ENCODE measurements around the gene GPANK1. TPM values are rescaled to one million over a fixed set of nuclear protein-coding genes. Genes with fewer than 3 reads are reported as not detected.
A peak's percentile ranks its signal among the peaks of the same experiment; 100 is the strongest.

Gene GPANK1
- total and polyA plus RNA-seq, 9 of the 15 experiments (the other 6 are each of a cell fraction or from before 2014, with no cell fraction given) = 32.2 to 111 (median 46.3) TPM

DNA sequence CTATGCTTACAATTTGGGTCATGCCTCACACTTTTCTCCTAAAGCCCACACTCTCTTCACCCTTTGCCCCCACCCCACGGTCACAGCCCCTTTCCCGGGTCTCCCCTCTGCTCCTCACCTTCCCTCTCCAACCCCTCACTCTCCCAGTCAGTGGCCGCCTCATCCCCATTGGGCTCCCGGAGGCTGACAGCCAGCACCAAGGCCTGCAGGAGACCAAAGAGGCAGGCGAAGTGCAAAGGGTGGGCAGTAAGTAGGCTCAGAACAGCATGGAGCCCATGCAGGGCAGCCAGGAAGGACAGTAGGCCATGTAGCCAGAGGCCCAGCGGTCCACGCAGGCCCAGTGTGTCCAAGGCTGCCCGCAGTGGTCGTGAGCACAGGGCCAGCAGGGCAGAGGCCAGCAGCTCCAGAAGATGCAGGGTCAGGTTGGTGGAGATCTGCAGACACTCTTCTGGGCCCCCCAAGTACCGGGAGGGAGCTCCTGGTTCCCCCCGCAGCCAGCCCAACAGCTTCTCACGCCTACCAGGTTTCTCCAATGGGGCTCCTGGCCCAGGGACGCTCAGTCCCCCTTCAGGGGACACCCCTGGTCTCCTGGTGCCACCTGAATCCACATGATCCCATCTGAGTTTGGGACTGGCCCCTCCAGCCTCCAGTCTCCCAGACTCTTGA is 5.7 kb downstream of the GPANK1 start (continued):
- TF ChIP-seq HSF4 (CRISPR knock-in tag; IDR thresholded peaks at IDR 0.05; ENCODE audit: borderline replicate concordance) (no peak), WHSC1 (IDR thresholded peaks at IDR 0.05; ENCODE audit: low read length) (peak; percentile 60), NR2C2 (CRISPR knock-in tag; IDR thresholded peaks at IDR 0.05) (0 out of 2 replicates have a peak, but pooled peaks have one; percentile 28), NR2C2 (tag; IDR thresholded peaks at IDR 0.05) (no peak), MAZ (CRISPR knock-in tag; conservative IDR thresholded peaks at IDR 0.05 in 1 of 2, IDR thresholded peaks at IDR 0.05 in 1 of 2) (peak in 1 of 2 experiments; percentile 26; a peak in 1 of 4 replicates), MTA1 (IDR thresholded peaks at IDR 0.05; ENCODE audit: borderline replicate concordance) (no peak), SRF (CRISPR knock-in tag; IDR thresholded peaks at IDR 0.05) (0 out of 4 replicates have a peak, but pooled peaks of 1 of the 2 experiments have one; percentile 9), RBM22 (IDR thresholded peaks at IDR 0.05; ENCODE audit: low read depth, low read length, poor library complexity, severe bottlenecking) (peak; percentile 85), MECOM (CRISPR knock-in tag; IDR thresholded peaks at IDR 0.05) (peak; percentile 30; the same call in 1 of the 2 replicates), HOXB6 (CRISPR knock-in tag; IDR thresholded peaks at IDR 0.05; ENCODE audit: borderline replicate concordance) (no peak), ZNF140 (CRISPR knock-in tag; IDR thresholded peaks at IDR 0.05) (no peak), OTX1 (CRISPR knock-in tag; IDR thresholded peaks at IDR 0.05) (0 out of 2 replicates have a peak, but pooled peaks have one; percentile 29), HNRNPH1 (optimal IDR thresholded peaks at IDR 0.05; ENCODE audit: low read depth, low read length) (no peak)
- TF ChIP-seq, protein P1, sequence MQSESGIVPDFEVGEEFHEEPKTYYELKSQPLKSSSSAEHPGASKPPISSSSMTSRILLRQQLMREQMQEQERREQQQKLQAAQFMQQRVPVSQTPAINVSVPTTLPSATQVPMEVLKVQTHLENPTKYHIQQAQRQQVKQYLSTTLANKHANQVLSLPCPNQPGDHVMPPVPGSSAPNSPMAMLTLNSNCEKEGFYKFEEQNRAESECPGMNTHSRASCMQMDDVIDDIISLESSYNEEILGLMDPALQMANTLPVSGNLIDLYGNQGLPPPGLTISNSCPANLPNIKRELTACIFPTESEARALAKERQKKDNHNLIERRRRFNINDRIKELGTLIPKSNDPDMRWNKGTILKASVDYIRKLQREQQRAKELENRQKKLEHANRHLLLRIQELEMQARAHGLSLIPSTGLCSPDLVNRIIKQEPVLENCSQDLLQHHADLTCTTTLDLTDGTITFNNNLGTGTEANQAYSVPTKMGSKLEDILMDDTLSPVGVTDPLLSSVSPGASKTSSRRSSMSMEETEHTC (IDR thresholded peaks at IDR 0.05) = peak; percentile 7; the same call in 1 of the 2 replicates
- TF ChIP-seq, protein P2, sequence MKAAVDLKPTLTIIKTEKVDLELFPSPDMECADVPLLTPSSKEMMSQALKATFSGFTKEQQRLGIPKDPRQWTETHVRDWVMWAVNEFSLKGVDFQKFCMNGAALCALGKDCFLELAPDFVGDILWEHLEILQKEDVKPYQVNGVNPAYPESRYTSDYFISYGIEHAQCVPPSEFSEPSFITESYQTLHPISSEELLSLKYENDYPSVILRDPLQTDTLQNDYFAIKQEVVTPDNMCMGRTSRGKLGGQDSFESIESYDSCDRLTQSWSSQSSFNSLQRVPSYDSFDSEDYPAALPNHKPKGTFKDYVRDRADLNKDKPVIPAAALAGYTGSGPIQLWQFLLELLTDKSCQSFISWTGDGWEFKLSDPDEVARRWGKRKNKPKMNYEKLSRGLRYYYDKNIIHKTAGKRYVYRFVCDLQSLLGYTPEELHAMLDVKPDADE (conservative IDR thresholded peaks at IDR 0.05; ENCODE audit: control insufficient read depth, low read depth, low read length) = no peak
